GM18508 (cell line): ENCODE measurements around the gene PPCDC.
"Not testable (repeated sequence)": the region's sequence is repeated elsewhere in the genome, so short reads cannot be mapped to it uniquely, and the experiment has no call there.

ENCODE experiments used
- ATAC-seq: cut with Tn5 transposase; IDR thresholded peaks from one replicate; pipeline ENCODE4 v1.9.1; 2021; ENCODE audit warnings: moderate number of reproducible peaks; ENCODE audit not compliant: insufficient read depth, unreplicated experiment

The PPCDC gene

GRCh38 chr15:75064846-75065245 lies 41.5 kb downstream of the PPCDC start:
- no peak for ATAC-seq

GRCh38 chr15:75065467-75065850 lies 42.1 kb downstream of the PPCDC start:
- ATAC-seq = no peak

GRCh38 chr15:75065851-75066509 lies 42.6 kb downstream of the PPCDC start:
- ATAC-seq = no peak

GRCh38 chr15:75067123-75067830 lies 43.9 kb downstream of the PPCDC start:
- ATAC-seq = no peak

- no peak for ATAC-seq
These were observed 45.4 kb downstream of the PPCDC start for GRCh38 chr15:75068748-75069147.

- ATAC-seq = no peak
These were observed 46.0 kb downstream of the PPCDC start for GRCh38 chr15:75069301-75069925.

- ATAC-seq = no peak
These were observed 47.3 kb downstream of the PPCDC start for GRCh38 chr15:75070674-75071073.

GRCh38 chr15:75073197-75073596 lies 49.8 kb downstream of the PPCDC start:
- no peak for ATAC-seq

- no peak for ATAC-seq
These were observed 52.9 kb downstream of the PPCDC start for GRCh38 chr15:75076277-75076676.

GRCh38 chr15:75077551-75077961 lies 54.2 kb downstream of the PPCDC start:
- not testable (repeated sequence) for ATAC-seq

GRCh38 chr15:75081150-75081549 lies 57.8 kb downstream of the PPCDC start:
- ATAC-seq = no peak

GRCh38 chr15:75082689-75083088 lies 59.3 kb downstream of the PPCDC start:
- ATAC-seq = no peak

GRCh38 chr15:75085708-75086107 lies 62.3 kb downstream of the PPCDC start:
- ATAC-seq = not testable (repeated sequence)

GRCh38 chr15:75089456-75090387 lies 66.3 kb downstream of the PPCDC start:
- no peak for ATAC-seq

- ATAC-seq = no peak
These were observed 67.0 kb downstream of the PPCDC start for GRCh38 chr15:75090388-75090734.

GRCh38 chr15:75091814-75092213 lies 68.4 kb downstream of the PPCDC start:
- no peak for ATAC-seq

GRCh38 chr15:75094961-75095478 lies 71.6 kb downstream of the PPCDC start:
- not testable (repeated sequence) for ATAC-seq

GRCh38 chr15:75095594-75095993 lies 72.2 kb downstream of the PPCDC start:
- no peak for ATAC-seq

GRCh38 chr15:75097939-75098338 lies 74.5 kb downstream of the PPCDC start:
- no peak for ATAC-seq

GRCh38 chr15:75098404-75098803 lies 75.0 kb downstream of the PPCDC start:
- ATAC-seq = no peak
